Coronary artery (tissue), 2 donors: ENCODE measurements around the gene PCGF3.

Source experiments
- DNase-seq: peaks from one replicate; pipeline ENCODE4 v3.0.0-alpha.2; 2017; ENCODE audit warnings: low spot score
- H3K27ac ChIP-seq, 2 donors: fragments of 200-600 bp; sonication (generic); one replicate each; pipeline ENCODE4 v1.5.1; 2016 to 2019
- H3K4me3 ChIP-seq: fragments of 200-600 bp; sonication (generic); 2 replicates; pipeline ENCODE4 v1.5.1; 2016; ENCODE audit warnings: mild to moderate bottlenecking, moderate library complexity
- TF ChIP-seq, protein P1 (sequence below): fragments of 200-600 bp; sonication (generic); IDR thresholded peaks from one replicate; pipeline ENCODE4 v1.5.1; 2019; ENCODE audit warnings: antibody characterized with exemption

The PCGF3 gene

DNA sequence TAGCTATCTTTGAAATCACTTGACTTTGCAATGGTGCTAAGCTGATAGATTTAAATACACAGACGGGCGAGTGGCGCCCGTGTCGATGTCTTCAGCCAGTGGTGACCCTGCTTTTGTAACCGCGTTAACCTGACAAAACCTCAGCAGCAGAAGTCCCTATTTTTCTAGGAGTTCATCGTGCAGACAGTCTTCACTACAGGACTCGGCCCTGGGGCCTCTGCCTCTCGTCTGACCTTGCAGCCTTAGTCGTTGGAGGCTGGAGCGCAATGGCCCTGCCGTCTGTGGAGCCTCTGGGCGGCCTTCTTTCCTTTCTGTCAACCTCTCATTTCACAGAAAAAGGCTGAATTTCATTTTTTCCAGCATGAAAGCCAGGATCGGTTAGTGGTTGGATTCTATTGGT, 62.4 kb downstream of the PCGF3 start:
- Histone ChIP-seq H3K4me3 (no peak overlapping the region), H3K27ac (no peak overlapping the region)
- no peak for DNase-seq
- TF ChIP-seq, protein P1, sequence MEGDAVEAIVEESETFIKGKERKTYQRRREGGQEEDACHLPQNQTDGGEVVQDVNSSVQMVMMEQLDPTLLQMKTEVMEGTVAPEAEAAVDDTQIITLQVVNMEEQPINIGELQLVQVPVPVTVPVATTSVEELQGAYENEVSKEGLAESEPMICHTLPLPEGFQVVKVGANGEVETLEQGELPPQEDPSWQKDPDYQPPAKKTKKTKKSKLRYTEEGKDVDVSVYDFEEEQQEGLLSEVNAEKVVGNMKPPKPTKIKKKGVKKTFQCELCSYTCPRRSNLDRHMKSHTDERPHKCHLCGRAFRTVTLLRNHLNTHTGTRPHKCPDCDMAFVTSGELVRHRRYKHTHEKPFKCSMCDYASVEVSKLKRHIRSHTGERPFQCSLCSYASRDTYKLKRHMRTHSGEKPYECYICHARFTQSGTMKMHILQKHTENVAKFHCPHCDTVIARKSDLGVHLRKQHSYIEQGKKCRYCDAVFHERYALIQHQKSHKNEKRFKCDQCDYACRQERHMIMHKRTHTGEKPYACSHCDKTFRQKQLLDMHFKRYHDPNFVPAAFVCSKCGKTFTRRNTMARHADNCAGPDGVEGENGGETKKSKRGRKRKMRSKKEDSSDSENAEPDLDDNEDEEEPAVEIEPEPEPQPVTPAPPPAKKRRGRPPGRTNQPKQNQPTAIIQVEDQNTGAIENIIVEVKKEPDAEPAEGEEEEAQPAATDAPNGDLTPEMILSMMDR, result no peak

DNA sequence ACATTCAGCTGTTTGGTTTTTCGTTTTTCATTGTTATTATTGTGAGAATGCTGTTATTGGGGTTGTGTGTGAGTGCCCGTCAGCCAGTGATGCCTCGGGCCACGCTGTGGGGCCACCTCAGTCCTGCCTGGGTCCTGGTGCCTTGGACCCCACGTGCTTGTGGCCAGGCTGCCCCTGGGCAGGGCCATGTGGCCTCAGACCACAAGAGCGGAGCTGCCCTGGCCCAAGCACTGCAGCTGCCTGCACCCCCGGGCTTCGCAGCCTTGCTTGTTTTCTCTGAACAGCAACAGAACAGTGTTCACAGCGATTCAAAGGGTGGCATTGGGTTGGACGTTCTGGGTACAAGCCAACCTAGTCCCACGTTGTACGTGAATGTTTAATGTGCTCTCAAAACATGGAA, 63.4 kb downstream of the PCGF3 start:
- DNase-seq, result no peak
- H3K4me3 ChIP-seq, result no peak overlapping the region
- no peak overlapping the region for H3K27ac ChIP-seq
- TF ChIP-seq, protein P1, result no peak

DNA sequence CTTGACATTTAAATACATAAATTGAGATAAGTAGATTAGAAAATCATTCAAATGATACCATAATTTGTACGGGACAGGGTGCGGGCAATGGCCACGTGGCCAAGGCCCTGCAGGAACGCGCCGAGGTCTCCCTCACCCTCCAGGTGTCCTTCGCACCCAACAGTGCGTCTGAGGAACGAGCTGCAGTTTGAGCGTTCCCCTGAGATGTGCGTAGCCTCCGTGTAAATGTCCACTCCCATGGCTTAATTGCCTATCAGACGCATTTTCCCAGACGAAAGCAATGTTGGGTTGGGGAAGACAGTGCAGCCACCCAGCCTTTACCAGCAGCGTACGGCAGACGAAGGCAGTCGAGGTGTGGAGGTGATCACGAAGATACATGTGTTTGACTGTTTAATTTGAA, 63.9 kb downstream of the PCGF3 start:
- Histone ChIP-seq H3K27ac (no peak overlapping the region), H3K4me3 (no peak overlapping the region)
- TF ChIP-seq, protein P1, result no peak
- no peak for DNase-seq

DNA sequence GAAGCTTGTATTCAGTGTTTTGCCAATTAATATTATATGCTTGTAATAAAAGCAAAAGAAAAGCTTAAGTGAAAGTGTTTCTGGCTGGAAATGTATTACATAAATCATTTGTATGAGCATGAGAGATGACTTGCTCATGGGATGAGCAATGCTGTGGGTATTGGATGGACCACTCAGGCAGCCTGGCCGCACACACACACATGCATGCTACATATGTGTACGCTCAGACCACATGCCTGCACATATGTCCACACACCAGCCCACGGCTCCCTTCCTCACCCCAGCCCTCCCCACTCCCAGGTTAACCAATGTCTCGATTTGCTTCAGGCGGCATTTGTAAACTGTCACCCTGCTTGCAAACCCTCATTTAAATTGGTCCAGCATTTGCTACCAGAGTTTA, 64.4 kb downstream of the PCGF3 start:
- no peak overlapping the region for H3K4me3 ChIP-seq
- TF ChIP-seq, protein P1, result no peak
- no peak overlapping the region for H3K27ac ChIP-seq
- DNase-seq, result no peak

DNA sequence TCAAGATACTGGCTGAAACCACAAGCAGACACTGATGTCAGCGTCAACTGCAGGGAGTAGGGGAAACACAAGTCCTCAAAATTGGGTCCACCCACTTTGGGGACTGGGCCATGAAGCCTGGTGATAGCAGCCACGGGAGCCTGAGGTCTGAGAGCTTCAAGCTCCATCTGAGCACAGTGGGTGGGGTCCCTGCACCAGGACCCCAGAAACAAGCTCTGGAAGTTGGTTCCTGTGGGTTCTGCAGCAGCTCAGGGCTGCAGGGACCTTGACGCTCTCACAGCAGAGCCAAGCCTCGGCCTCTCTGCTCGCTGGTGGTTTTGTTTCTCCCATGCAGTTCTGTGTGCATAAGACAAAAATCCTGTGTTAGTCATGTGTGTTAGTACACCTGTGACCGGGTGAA, 65.8 kb downstream of the PCGF3 start:
- TF ChIP-seq, protein P1, result no peak
- no peak for DNase-seq
- H3K4me3 ChIP-seq, result no peak overlapping the region
- H3K27ac ChIP-seq, result peak overlapping the region in 1 of 2 donors; percentile 45

DNA sequence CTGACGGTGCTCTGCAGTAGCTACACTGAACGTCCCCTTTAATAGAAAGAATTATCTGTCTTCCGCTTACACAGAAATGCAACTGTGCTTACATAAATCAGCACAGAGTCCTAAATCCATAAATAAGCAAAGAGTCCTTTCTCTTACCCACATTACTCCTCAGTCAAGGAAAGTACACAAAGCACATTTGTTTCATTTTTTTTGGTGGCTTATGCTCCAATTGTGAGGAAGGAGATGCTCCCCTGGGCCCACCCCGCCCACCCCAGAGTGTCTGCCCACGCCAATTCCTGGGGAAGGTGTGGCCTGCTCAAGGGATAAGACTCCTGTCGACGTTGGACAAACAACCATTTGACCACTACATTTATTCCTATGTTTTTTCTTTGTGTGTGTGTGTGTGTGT, 66.5 kb downstream of the PCGF3 start:
- Histone ChIP-seq H3K4me3 (no peak overlapping the region), H3K27ac (peak overlapping the region in 1 of 2 donors; percentile 45)
- DNase-seq, result no peak
- TF ChIP-seq, protein P1, result no peak

DNA sequence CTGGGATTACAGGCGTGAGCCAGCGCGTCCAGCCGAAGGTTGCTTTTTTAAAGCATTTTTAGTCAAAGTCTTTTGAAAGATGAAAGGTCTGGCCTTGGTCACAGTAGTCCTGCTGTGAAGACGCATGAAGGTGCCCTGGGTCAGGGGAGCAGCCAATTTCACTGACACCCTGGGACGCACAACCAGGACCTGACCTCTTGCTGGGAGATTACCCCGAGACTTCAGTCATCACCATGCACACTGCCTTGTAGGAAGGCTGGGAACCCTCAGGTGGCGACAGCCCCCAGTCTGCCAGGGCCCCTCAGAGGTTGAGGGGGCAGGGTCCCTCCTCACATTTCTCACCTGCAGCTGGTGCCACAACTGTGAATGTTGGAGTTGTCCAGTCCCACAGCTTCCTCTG, 67.1 kb downstream of the PCGF3 start:
- peak overlapping the region in 1 of 2 donors; percentile 45 for H3K27ac ChIP-seq
- DNase-seq, result no peak

More for the DNA sequence above, 67.1 kb downstream of the PCGF3 start:
- no peak overlapping the region for H3K4me3 ChIP-seq
- TF ChIP-seq, protein P1, result no peak
